Psoas muscle (tissue), 8 donors: ENCODE results near the gene FLAD1. TPM values are rescaled to one million over a fixed set of nuclear protein-coding genes. Genes with fewer than 3 reads are reported as not detected.
A peak's percentile ranks its signal among the peaks of the same experiment; 100 is the strongest.

ENCODE experiments used
- ATAC-seq, 4 donors: fragments of 200-7000 bp; cut with Tn5 transposase; one replicate each; pipeline ENCODE4 v1.9.1; 2020; ENCODE audit warnings: moderate library complexity in 3 of 4, mild to moderate bottlenecking in 2 of 4
- DNase-seq, 2 donors: peaks; one replicate each; pipeline ENCODE4 v3.0.0-alpha.2; 2020
- H3K27ac ChIP-seq: fragments of 200-600 bp; one replicate; pipeline ENCODE4 v1.8.0; 2022
- H3K27me3 ChIP-seq, 3 donors: fragments of 200-600 bp in 1 of 3; one replicate each; pipeline versions ENCODE4 v1.6.1 to v1.8.0; 2013 to 2022; ENCODE audit warnings: low read length in 2 of 3, mild to moderate bottlenecking in 2 of 3, moderate library complexity in 1 of 3; ENCODE audit not compliant: insufficient read depth in 3 of 3
- H3K36me3 ChIP-seq, 2 donors: fragments of 200-600 bp in 1 of 2; one replicate each; pipeline versions ENCODE4 v1.6.1 to v1.8.0; 2013 to 2022; ENCODE audit warnings: low read depth in 1 of 2, mild to moderate bottlenecking in 1 of 2, moderate library complexity in 1 of 2; ENCODE audit not compliant: insufficient read depth in 1 of 2
- H3K4me1 ChIP-seq: fragments of 200-600 bp; one replicate; pipeline ENCODE4 v1.8.0; 2022
- H3K4me3 ChIP-seq: fragments of 200-600 bp; one replicate; pipeline ENCODE4 v1.8.0; 2022; ENCODE audit warnings: mild to moderate bottlenecking
- H3K9me3 ChIP-seq: fragments of 200-600 bp; one replicate; pipeline ENCODE4 v1.8.0; 2022
- WGBS, 3 donors: extraction: QIAGEN DNeasy Blood & Tissue Kit; methylation state at CpG; one replicate each; pipeline versions ENCODE4 v1.1.6 to v1.1.7; 2013; 5-methylcytosine and 5-hydroxymethylcytosine counted together
- intact Hi-C, 2 donors: fragments of 100-400 bp; cut with DNase I; formaldehyde crosslinking; loops; one replicate each; pipeline versions ENCODE4 v1.11.0 to v1.14.2; 2022
- polyA plus RNA-seq, 3 donors: library from polyadenylated mRNA; stranded (reverse); fragments of 200-250 nt; gene quantifications; one replicate each; pipeline ENCODE4 v1.2.3, GENCODE V29; 2013
- total RNA-seq, 4 donors: library from RNA; stranded (reverse); fragmentation: NEBNext Ultra II Directional in 2 of 4; extraction: Animal tissue kit (Norgen Biotek cat#: 25700) in 2 of 4; gene quantifications; one replicate each; pipeline versions ENCODE4 v1.2.1 to v1.2.4, GENCODE V29; 2021 to 2023
- TF ChIP-seq, protein P1 (sequence below): fragments of 200-600 bp; IDR thresholded peaks from one replicate; pipeline ENCODE4 v1.8.0; 2022; ENCODE audit warnings: antibody characterized with exemption
- donor health status: healthy with polysubstance abuse.
- donor health status: DM: no; HTN: no; CAD: no; lungs with moderate emphysema.
- donor health status: Bipolar disorder and iron deficiency.
- donor health status: healthy.
- donor health status: DM: yes; HTN: yes; CAD: no.
- donor health status: DM: no; HTN: no; CAD: no.
- donor health status: DM: no; HTN: no; CAD: no.
- donor health status: DM: yes; HTN: yes; CAD: no.

Gene FLAD1
- total and polyA plus RNA-seq, 7 donors = 24.5 to 52.7 (median 34.9) TPM

DNA sequence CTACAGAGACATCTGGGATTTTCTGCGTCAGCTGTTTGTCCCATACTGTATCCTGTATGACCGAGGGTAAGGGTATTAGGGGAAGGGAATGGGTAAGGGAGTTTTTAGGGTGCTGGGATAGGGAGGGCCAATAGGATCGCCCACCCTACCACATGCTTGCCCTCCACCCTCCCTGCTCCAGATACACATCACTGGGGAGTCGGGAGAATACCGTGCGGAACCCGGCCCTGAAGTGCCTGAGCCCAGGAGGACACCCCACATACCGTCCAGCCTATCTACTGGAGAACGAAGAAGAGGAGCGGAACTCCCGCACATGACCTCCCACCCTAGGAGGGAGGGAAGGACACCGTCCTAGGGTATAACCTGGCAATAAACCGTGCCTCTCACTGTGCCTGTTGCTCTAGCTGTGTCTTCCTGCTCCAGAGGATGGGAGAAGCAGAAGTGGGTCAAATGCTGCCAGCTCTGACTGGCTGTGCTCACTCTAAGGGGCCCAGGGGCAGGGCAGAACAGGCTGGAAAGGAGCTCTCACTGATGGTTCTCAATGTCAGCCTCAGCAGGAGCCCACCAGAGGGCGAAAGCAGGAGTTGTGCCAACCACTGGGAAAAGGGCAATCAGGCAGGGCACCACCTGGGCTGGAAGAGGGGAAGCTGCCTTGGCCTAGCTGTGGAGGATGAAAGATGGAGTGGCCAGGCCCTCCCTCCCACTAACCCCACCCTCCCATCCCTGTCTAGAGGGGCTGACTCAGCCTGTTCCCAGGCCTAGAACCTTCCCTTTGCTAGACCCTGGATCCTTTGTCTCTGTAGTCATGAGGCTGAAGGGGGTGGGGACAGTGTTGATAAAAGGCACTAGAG, 9.8 kb downstream of the FLAD1 start:
- Histone ChIP-seq H3K27me3 (no peaks in the 10 kb centered on the region), H3K36me3 (peaks cover 0 to 30% of the 10 kb centered on the region in 2 donors), H3K4me1 (peaks cover 9% of the 10 kb centered on the region), H3K4me3 (no peak overlapping the region), H3K27ac (no peak overlapping the region), H3K9me3 (no peaks in the 10 kb centered on the region)
- TF ChIP-seq, protein P1, sequence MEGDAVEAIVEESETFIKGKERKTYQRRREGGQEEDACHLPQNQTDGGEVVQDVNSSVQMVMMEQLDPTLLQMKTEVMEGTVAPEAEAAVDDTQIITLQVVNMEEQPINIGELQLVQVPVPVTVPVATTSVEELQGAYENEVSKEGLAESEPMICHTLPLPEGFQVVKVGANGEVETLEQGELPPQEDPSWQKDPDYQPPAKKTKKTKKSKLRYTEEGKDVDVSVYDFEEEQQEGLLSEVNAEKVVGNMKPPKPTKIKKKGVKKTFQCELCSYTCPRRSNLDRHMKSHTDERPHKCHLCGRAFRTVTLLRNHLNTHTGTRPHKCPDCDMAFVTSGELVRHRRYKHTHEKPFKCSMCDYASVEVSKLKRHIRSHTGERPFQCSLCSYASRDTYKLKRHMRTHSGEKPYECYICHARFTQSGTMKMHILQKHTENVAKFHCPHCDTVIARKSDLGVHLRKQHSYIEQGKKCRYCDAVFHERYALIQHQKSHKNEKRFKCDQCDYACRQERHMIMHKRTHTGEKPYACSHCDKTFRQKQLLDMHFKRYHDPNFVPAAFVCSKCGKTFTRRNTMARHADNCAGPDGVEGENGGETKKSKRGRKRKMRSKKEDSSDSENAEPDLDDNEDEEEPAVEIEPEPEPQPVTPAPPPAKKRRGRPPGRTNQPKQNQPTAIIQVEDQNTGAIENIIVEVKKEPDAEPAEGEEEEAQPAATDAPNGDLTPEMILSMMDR = no peak
- WGBS, 3 donors = 82 to 86% (median 86%) methylated on average over 14 of the region's 14 CpGs
- intact Hi-C loops = no loop called here
- ATAC-seq = peak in 2 of 4 donors; percentile 6 to 11
- DNase-seq = no peak

DNA sequence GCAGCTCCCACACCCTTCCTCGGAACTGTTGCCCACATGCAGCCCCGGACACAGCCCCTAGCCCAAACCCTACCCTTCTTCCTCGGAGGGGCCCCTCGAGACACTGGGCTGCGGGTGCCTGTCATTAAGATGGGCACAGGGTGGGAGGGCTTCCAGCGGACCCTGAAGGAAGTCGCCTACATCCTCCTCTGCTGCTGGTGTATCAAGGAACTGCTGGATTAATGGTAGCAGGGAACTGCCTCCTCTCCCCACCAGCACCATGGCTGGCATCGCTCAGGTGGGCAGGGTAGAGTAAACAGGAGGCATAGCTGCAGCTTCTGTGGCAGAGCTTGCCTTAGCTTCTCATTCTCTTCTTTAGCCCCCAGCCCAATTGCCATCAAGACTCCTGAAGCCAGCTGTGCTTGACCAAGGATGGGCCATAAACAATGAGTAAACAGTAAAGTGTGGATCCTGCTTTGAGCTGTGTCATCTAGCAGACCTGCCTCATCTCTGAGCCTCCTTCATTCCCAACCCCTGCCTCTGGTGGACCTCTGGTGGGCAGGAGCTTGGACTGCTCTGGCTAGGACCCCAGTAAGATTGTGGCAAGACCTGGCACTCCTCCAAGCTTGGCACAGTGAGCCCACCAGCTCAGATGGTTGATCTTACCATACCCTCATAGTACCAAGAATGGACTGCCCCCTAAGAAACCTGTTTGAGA, 10.6 kb downstream of the FLAD1 start, which contains the start of gene LENEP:
LENEP (plus strand) TSS at position 15 of the 697 bp plus-strand sequence; CDS start at position 37, 22 bp downstream.
- DNase-seq = no peak
- Histone ChIP-seq H3K4me3 (no peak within 1 kb of the TSS), H3K9me3 (no peaks in the 10 kb centered on the region), H3K27ac (no peak within 1 kb of the TSS), H3K4me1 (peaks cover 6% of the 10 kb centered on the region), H3K27me3 (no peaks in the 10 kb centered on the region), H3K36me3 (peaks cover 0 to 22% of the 10 kb centered on the region in 2 donors)
- intact Hi-C loops = no loop called here
- ATAC-seq = no peak
- 69 to 76% (median 76%) methylated on average over 8 of the region's 8 CpGs for WGBS, 3 donors
- TF ChIP-seq, protein P1 = no peak

DNA sequence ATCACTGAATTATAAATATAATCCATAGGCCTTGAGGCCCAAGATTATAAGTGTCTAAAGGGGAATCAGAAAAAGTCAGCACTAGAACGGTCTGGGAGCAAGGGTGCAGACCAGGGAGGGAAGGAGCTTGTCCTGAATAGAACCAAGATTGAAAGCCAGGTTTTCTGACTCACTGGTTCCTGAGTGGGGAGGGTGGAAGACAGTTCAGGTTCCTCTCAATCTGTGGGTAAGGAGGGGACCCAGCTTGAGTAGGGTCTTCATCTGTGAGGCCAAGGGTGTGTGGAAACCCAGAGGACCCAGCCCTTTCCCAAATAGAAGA, 11.1 kb downstream of the FLAD1 start:
- DNase-seq = no peak
- 64 to 77% (median 67%) methylated on average over 1 of the region's 1 CpG for WGBS, 3 donors
- H3K4me3 ChIP-seq = no peak overlapping the region

DNA sequence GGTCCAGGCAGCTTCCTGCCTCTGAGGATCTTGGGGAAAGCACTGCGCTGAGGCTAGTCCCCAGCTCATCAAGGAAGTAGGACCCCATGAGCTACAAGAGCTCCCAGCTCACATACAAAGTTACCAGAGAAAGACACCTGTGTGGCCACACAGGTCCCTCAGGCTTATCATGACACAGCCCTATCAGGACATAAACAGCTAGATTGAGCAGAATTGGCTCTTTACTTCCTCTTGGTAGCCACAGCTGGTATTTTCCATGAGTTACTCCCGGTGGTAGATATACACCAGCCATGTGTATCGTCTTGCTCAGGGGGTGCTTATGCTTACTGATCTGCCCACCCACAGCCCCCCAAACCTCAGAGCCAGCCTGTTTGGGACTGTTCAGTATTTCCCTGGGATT, 11.4 kb downstream of the FLAD1 start:
- intact Hi-C loops = no loop called here
- Histone ChIP-seq H3K4me1 (peaks cover 9% of the 10 kb centered on the region), H3K36me3 (peaks cover 0 to 19% of the 10 kb centered on the region in 2 donors), H3K27me3 (no peaks in the 10 kb centered on the region), H3K27ac (no peak overlapping the region), H3K4me3 (no peak overlapping the region), H3K9me3 (no peaks in the 10 kb centered on the region)
- no peak for ATAC-seq
- no peak for DNase-seq
- WGBS, 3 donors = 51 to 69% (median 57%) methylated on average over 3 of the region's 3 CpGs
- TF ChIP-seq, protein P1 = no peak

More for the DNA sequence above, 11.1 kb downstream of the FLAD1 start:
- intact Hi-C loops = no loop called here
- TF ChIP-seq, protein P1 = no peak
- H3K9me3 ChIP-seq = no peaks in the 10 kb centered on the region
- no peaks in the 10 kb centered on the region for H3K27me3 ChIP-seq
- H3K36me3 ChIP-seq = peaks cover 0 to 19% of the 10 kb centered on the region in 2 donors
- no peak overlapping the region for H3K27ac ChIP-seq
- ATAC-seq = no peak
- peaks cover 7% of the 10 kb centered on the region for H3K4me1 ChIP-seq
